Right ventricle myocardium inferior (tissue), 1 donor: ENCODE data around the gene NKAIN2. TPM values are rescaled to one million over a fixed set of nuclear protein-coding genes. Genes with fewer than 3 reads are reported as not detected.
"Not testable (repeated sequence)": the region's sequence is repeated elsewhere in the genome, so short reads cannot be mapped to it uniquely, and the experiment has no call there.

Source experiments
- ATAC-seq: fragments of 200-7000 bp; cut with Tn5 transposase; one replicate; pipeline ENCODE4 v1.9.1; 2020; ENCODE audit warnings: mild to moderate bottlenecking, moderate library complexity
- DNase-seq: peaks from one replicate; pipeline ENCODE4 v3.0.0; 2021; ENCODE audit errors: missing footprints
- intact Hi-C: fragments of 100-400 bp; cut with DNase I; formaldehyde crosslinking; loops from one replicate; pipeline ENCODE4 v1.11.0; 2022
- total RNA-seq: library from RNA; stranded (reverse); fragmentation: NEBNext Ultra II Directional; extraction: Animal tissue kit (Norgen Biotek cat#: 25700); gene quantifications from one replicate; pipeline ENCODE4 v1.2.1, GENCODE V29; 2021
- donor health status: DM: no; HTN: yes; CAD: no; lungs with severe emphysema.

Gene NKAIN2
- total RNA-seq, 1 donor from 2014 or later, result 0.30 TPM

DNA sequence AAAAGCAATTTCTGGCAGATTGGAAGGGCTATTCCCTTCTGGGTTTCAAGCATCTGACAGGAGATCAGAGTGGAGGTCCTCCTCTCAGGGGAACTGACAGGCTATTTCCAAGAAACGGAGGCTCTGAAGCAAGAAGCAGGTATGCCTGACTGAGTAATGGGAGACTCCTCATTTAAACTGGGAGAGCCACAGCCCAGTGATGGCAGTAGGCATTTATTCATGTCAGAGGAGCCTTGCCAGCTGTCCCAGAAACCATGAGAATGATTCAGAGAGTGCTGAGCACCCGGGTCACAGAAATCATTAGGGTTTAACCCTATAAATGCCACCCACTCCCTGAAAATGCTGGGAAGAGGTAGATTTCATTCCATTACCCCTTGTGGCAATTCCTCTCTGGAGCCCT, 911.1 kb downstream of the NKAIN2 start:
- intact Hi-C loops, result no loop called here
- ATAC-seq (no peak), DNase-seq (no peak)

DNA sequence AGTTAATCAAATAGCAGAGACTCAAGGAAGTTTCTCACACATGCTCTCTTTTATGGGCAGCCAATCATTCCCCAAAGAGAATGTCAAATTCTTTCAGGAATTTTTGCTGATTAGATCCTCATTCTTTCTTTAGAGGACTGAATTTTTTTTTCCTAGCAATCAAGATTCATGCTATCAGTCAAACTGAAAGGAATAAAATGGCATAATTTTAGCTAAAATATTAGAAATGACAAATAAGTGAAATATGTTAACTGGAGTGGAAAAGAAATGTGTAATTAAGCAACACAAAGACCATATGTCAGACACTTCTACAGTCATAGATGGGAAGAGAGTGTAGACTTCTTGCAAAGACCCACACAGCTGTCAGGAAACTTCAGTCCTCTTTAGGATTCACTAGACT, 916.2 kb downstream of the NKAIN2 start:
- DNase-seq, result no peak
- intact Hi-C loops, result no loop called here
- ATAC-seq, result no peak

DNA sequence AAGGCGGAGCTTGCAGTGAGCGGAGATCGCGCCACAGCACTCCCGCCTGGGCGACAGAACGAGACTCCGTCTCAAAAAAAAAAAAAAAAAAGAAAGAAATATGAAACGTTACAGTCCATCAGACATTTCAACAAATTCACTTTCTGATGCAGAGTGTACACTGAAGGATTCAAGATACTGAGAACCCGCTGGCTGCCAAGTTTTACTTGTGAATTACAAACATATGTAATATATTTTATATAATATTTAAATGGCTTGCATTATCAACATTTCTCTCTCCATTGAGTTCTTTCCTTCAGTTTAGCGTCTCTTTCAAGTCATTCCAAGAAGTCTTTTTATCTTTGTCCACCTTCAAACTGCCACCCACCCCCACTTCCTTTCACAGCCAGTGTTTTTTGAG, 917.7 kb downstream of the NKAIN2 start:
- intact Hi-C loops, result no loop called here
- no peak for ATAC-seq
- DNase-seq, result no peak

DNA sequence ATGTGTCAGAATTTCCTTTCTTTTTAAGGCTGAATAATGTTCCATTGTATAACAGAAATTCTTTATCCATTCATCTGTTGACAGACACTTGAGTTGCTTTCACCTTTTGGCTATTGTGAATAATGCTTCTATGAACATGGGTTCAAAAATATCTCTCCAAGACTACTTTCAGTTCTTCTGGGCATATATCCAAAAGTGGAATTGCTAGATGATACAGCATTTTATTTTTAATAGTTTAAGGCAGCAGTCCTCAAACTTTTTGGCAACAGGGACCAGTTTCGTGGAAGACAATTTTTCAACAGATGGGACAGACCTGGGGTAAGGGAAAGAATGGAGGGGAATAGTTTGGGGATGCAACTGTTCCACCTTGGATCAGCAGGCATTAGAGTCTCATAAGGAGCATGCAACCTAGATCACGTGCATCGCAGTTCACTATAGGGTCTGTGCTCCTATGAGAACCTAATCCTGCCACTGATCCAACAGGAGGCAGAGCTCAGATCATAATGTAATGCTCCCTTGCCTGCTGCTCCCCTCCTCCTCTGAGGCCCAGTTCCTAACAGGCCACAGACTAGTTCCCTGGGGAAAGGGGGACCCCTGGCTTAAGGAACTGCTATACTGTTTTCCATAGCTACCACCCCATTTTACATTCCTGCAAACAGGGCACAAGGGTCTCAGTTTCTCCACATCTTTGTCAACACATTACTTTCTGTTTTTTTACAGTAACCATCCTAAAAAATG, 918.6 kb downstream of the NKAIN2 start:
- DNase-seq (no peak), ATAC-seq (no peak)
- intact Hi-C loops, result no loop called here

DNA sequence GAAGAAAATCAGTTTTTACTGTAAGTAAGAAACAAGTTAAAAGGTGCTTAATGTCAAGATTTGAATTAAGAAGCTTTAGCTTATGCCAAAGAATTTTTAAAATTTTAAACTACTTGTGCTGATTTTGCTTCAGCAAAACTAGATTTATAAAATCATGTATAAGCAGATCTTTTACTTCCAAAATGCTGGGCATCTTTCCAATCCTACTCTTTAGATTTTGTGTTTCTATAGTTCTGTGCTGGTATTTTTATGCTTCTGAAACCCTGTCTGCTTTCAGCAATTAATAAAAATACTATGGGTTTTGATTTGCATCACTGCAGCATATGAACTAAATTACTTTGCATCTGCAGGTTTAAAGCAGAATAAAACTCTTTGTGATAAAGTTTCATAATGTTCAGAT, 920.0 kb downstream of the NKAIN2 start:
- intact Hi-C loops, result no loop called here
- no peak for ATAC-seq

DNA sequence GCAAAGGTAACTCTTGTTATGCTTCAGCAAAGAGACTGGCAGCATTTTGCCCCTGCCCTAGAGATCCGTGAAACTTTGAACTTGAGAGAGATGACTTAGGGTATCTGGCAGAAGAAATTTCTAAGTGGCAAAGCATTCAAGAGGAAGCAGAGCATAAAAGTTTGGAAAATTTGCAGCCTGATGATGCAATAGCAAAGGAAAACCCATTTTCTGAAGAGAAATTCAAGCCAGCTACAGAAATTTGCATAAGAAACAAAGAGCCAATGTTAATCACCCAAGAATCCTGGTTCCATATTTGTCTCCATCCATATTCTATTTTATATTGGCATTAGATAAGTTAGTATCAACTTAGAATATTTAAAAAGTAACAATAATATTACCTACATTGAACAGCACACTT, 934.1 kb downstream of the NKAIN2 start:
- ATAC-seq, intact Hi-C loops, DNase-seq: not testable (repeated sequence)

More for the DNA sequence above, 920.0 kb downstream of the NKAIN2 start:
- no peak for DNase-seq

DNA sequence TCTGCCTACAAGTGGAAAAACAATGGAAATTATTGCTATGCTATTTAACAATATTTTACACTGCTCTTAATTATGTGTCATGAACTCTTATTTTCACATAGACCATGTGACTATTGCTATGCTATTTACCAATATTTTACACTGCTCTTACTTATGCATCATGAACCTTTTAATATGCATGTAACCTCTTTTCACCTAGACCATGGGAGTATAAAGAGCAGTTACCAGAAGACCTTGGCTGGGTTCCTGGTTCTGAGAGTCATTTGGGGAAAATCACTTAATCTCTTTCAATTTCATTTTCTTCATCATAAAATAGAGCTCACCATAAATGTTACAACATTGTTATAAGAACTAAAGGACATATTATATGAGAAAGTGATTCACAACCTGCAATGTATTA, 934.8 kb downstream of the NKAIN2 start:
- no peak for ATAC-seq
- intact Hi-C loops, result no loop called here
- DNase-seq, result no peak

DNA sequence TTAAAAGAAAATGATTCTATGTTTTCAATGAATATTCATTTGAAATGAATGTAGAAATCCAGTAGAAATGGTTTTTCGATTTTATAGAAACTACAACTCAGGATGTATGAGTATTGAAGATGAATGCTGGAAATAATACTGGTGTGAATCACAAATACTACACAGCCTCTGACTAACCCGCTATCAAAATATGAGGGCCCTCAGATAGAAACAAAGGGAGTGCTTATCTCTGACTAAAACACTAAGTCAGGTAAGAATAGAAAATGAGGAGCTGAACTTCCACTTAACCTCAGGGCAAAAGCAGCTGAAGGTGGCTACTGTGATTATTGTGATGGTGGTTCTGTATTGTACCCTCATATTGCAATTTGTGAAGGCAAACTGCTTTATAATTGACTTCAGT, 937.7 kb downstream of the NKAIN2 start:
- DNase-seq (no peak), ATAC-seq (no peak)
- intact Hi-C loops, result no loop called here

DNA sequence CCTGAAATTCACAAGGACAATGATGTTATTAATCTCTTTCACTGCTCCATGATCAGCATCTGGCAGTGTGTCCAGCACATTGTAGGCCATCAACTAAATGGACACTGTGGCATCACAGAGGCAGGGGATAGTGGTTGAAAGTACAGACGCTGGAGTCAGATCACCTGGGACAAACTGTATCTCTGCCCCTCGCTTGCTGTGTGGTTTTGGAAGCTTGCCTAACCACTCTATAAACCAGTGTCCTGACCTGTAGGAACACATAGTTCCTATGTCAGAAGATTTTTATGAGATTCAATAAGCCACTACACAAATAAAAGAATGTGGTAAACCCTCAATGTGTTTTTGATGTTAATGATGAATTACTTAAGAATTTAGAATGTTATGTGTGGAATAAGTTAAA, 939.3 kb downstream of the NKAIN2 start:
- intact Hi-C loops, result no loop called here
- ATAC-seq (no peak), DNase-seq (no peak)

DNA sequence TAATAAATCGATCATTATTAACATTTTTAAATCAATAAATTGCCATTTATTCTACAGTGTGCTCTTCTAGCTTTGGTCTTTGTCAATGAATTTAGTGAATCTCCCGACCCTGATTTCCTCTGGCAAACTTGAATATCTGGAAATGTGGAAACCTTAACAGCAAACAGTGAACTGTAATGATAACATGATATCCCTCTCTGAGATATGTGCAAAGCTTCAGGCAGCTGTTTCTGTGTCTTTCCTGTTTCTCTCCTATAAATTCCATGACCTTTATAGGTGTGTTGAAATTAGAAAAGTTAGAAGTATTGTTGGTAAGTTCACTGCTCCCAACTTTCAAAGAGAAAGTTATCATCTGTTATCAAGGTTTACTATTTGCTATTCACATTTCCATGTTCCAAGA, 939.8 kb downstream of the NKAIN2 start:
- ATAC-seq, result no peak
- intact Hi-C loops, result no loop called here
- no peak for DNase-seq

DNA sequence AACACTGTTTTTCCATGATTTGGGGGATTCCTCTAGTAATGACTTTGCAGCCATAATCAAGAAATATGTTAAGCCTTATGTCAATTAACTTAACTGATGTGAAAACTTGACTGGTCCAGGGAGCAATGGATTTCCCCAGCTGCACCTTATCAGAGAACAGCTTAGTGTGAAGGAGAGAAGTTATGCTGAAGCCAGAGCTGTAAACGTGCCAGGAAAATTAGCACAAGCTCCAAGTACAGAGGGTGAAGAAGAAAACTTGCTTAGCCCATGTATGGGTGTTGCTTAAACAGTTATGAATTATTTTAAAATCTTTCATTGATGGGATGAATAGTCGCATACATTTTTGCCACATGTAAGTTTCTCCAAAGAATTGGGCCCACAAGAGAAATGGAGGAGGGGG, 943.7 kb downstream of the NKAIN2 start:
- intact Hi-C loops, result no loop called here
- ATAC-seq, result no peak

DNA sequence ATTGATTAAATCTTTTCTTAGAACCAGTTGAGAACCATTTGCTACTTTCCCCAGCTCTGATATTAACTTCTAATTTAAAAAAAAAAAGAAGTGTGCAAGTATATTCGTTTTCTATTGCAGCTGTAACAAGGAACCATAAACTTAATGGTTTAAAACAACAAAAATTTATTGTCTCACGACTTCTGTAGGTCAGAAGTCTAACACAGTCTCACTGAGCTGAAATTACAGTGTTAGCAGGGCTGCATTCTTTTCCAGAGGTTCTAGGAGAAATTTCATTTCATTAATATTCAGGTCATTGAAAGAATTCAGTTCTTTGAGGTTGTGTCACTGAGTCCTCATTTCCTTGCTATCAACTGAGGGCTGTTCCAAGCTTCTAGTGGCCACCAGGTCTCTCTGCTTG, 945.1 kb downstream of the NKAIN2 start:
- intact Hi-C loops, result no loop called here
- DNase-seq, result no peak
- no peak for ATAC-seq

More for the DNA sequence above, 943.7 kb downstream of the NKAIN2 start:
- no peak for DNase-seq

DNA sequence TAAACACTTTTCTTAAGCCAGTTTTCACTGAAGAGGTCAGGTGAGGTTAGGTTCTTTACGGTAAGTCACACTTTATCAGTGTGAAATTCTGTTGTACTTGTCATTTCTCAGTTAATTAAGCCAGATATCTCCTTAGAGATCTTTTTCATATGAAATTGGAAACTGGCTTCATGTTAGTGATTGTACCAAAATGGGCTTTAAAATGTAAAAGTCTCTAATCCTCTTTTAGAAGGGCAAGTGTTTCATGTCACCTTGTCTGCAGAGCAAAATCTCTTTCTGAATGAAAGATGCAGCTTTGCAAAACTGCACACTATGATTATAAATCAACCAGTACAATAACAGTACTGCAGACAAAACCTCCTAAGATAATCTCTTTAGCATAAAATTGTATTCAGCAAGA, 949.3 kb downstream of the NKAIN2 start:
- intact Hi-C loops, result no loop called here
- DNase-seq (no peak), ATAC-seq (no peak)

DNA sequence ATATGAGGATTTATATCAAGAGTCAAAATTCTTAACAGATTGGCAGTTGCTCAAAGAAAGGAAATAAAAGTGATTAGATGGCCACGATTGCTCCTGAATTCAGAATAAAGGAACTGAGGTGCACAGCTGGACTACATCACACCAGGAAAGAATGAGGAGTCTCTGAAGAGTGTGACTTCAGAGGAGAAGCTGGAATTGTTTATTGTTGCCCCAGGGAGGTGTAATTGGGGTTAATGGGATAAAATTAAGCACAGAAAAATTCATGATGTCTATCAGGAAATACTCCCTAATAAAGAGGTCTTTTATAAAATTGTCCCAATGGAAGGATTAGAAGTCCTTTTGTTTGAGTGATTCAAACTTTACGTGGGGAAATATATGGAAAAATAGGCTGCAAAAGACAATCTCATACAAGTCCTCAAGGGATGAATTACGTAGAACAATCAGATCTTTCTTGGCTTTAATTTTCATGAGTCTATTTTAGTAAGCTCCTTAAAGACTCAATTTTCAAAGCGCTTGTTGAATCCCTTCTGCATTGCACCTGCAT, 950.0 kb downstream of the NKAIN2 start:
- intact Hi-C loops, result no loop called here
- no peak for DNase-seq
- no peak for ATAC-seq

DNA sequence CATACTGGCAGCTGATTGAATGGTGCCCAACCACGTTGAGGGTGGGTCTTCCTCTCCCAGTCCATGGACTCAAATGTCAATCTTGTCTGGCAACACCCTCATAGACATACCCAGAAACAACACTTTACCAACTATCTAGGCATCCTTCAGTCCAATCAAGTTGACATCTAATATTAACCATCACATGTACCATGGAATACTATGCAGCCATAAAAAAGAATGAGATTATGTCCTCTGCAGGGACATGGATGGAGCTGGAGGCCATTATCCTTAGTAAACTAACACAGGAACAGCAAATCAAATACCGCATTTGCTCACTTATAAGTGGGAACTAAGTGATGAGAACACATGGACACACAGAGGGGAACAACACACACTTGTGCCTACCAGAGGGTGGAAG, 951.7 kb downstream of the NKAIN2 start:
- intact Hi-C loops, result no loop called here
- no peak for ATAC-seq

DNA sequence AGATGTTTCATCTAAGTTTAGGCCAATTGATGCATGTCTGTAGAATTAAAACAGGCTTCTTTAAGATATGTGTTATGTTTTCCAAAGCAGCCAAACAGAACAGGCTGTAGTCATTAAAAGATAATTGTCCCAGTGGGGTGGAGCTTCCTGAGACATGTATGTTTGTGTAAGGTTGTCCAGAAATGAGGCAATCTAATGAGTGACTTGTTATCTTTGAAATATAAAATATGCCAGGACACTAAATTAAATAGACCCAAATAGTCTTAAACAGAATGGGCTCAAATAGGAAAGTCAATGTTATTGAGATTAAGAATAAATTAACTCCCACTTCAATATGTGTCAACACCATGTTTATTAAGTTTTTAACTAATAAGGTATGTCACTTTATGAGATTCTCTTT, 953.9 kb downstream of the NKAIN2 start:
- ATAC-seq (no peak), DNase-seq (no peak)
- intact Hi-C loops, result no loop called here

More for the DNA sequence above, 951.7 kb downstream of the NKAIN2 start:
- no peak for DNase-seq

DNA sequence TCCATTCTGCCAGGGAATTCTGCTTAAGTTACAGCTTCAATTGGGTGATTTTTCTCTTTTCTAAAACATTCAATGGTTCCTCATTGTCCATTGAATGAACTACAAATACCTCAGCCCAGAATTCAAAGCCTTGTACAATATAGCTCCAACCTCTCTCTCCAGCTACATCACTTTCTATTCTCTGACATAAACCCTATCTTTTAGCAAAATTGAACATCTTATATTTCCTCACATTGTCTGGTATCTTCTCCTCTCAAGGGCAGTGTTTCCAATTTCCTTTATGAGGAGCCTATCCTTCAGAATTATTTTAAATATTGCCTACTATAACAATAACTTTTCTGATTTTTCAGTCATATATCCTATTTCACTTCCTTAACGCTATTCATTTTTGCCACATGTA, 955.0 kb downstream of the NKAIN2 start:
- intact Hi-C loops, result no loop called here
- ATAC-seq, result no peak

DNA sequence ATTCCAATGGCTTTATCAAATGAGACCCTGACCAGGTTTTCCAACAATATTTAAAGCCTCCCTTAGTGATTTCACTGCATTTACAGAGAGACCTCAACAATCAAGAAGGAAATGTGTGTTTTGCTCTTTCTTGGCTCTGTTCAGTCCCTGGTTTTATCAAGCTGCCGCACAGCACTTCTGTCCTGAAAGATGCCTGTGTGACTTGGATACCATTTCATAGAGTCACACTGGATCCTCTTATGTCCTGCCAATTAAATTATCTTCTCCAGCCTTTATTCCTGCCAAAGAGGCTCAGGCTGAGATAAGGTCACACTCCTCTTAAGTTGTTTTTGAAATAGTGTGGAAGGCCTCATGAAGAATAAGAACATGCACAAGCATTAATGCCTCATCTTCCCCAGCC, 961.6 kb downstream of the NKAIN2 start:
- intact Hi-C loops, result no loop called here
- ATAC-seq (peak; percentile 79), DNase-seq (no peak)

More for the DNA sequence above, 955.0 kb downstream of the NKAIN2 start:
- no peak for DNase-seq

DNA sequence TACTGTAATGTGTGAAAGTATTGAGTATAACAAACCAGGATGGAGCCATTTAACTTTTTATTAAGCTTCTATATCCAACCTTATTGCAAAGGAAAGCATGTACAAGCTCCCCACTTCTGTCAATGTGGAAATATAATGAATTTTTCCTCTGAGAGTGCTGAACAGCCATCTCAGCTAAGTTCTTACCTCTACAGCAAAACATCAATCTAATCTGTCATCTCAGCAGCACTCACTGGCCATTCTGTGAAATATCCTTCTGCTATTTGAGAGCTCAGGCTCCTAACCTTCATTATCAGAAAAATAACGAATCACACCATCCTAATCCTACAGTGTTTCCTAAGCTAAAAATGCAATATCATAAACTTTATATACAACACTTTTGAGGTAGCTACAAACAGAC, 964.6 kb downstream of the NKAIN2 start:
- ATAC-seq (no peak), DNase-seq (no peak)
- intact Hi-C loops, result no loop called here

DNA sequence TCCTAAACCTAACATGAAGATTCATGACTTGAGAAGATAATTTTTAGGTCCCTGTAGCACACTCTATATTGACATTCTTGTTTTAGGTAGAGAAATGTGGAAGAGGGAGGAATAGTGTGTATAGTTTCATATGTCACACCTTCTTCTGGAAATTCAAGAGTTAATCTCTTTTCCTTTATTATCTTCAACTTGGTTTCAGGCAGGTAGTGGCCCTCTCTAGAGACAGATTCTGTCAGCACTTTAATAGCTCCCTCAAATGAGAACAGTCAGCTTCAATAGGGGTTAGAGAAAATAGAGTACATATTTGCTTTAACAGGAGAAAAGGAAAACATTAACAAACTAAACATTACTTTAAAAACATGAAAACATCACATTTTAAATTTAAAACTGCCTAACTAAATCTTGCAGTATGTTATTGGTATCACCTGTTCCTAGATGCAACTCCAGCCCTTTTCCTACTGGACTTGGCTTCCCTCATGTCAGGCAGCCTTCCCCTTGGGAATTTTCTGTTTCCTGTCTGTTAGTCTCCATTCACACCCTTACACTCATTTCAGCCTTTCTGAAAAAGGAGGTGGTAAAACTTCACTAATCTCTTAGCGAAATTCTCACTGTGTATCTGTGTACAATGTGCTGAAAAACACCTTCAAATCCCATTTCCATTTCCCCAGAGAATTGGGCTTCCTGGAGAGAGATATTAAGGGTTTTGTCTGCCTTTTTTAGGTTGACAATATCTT, 966.3 kb downstream of the NKAIN2 start:
- intact Hi-C loops, result no loop called here
- ATAC-seq (no peak), DNase-seq (no peak)
